Right kidney (tissue), 9 donors: ENCODE measurements around the gene CEL.
"Not testable (repeated sequence)": the region's sequence is repeated elsewhere in the genome, so short reads cannot be mapped to it uniquely, and the experiment has no call there.

Source experiments
- DNase-seq: peaks from one replicate; pipeline ENCODE4 v3.0.0-alpha.2; 2016
- long read RNA-seq, 8 donors: transcript quantifications; one replicate each; lab custom pipeline, GENCODE V29; 2026

Gene CEL
- long read RNA-seq, donor 1, partial matches to known transcripts, result 0 of 2 reads
- long read RNA-seq, donor 1, other reads (novel, unspliced or antisense), result 0 of 2 reads
- long read RNA-seq, donor 2, result 0 reads
- long read RNA-seq, donor 3, result 0 reads
- long read RNA-seq, donor 4, result 0 reads
- long read RNA-seq, donor 5, result 0 reads
- long read RNA-seq, donor 6, result 0 reads
- long read RNA-seq, donor 7, partial matches to known transcripts, result 0 of 1 reads
- long read RNA-seq, donor 7, other reads (novel, unspliced or antisense), result 0 of 1 reads
- long read RNA-seq, donor 8, result 0 reads

- DNase-seq, result not testable (repeated sequence)
Observed at GRCh38 chr9:133061764-133062145, at the start of gene CEL. Gene CEL, plus strand, starts transcription at chr9:133061981. Its CDS starts 22 bp downstream, at chr9:133062003.

- no peak for DNase-seq
Observed at GRCh38 chr9:133014696-133015095, 47.1 kb upstream of the CEL start.

- DNase-seq, result no peak
Observed at GRCh38 chr9:133023117-133023890, 38.5 kb upstream of the CEL start.

- no peak for DNase-seq
Observed at GRCh38 chr9:133026426-133026825, 35.4 kb upstream of the CEL start.

GRCh38 chr9:133027134-133027533, 34.6 kb upstream of the CEL start:
- no peak for DNase-seq

- no peak for DNase-seq
Observed at GRCh38 chr9:133028221-133028620, 33.6 kb upstream of the CEL start.

GRCh38 chr9:133029994-133030316, 31.8 kb upstream of the CEL start:
- no peak for DNase-seq

GRCh38 chr9:133030317-133031129, 31.3 kb upstream of the CEL start, which contains the start of gene GTF3C5:
Gene GTF3C5, plus strand, starts transcription at chr9:133030997. Its CDS starts 15 bp downstream, at chr9:133031012.
- DNase-seq, result peak; percentile 98

GRCh38 chr9:133031130-133031422, 30.7 kb upstream of the CEL start:
- DNase-seq, result no peak

GRCh38 chr9:133031496-133031911, 30.3 kb upstream of the CEL start:
- DNase-seq, result no peak

GRCh38 chr9:133032171-133032570, 29.6 kb upstream of the CEL start:
- no peak for DNase-seq

GRCh38 chr9:133035669-133036068, 26.1 kb upstream of the CEL start:
- no peak for DNase-seq

GRCh38 chr9:133037775-133038515, 23.8 kb upstream of the CEL start:
- DNase-seq, result no peak

- DNase-seq, result not testable (repeated sequence)
Observed at GRCh38 chr9:133040892-133041479, 20.8 kb upstream of the CEL start.

- no peak for DNase-seq
Observed at GRCh38 chr9:133041958-133042357, 19.8 kb upstream of the CEL start.

- DNase-seq, result no peak
Observed at GRCh38 chr9:133042676-133043075, 19.1 kb upstream of the CEL start.

GRCh38 chr9:133043449-133044035, 18.2 kb upstream of the CEL start:
- no peak for DNase-seq

GRCh38 chr9:133044125-133044524, 17.7 kb upstream of the CEL start:
- no peak for DNase-seq

- no peak for DNase-seq
Observed at GRCh38 chr9:133044661-133045060, 17.1 kb upstream of the CEL start.

- no peak for DNase-seq
Observed at GRCh38 chr9:133045132-133045531, 16.6 kb upstream of the CEL start.

GRCh38 chr9:133046196-133046899, 15.4 kb upstream of the CEL start:
- no peak for DNase-seq
